C4-2B (cell line): ENCODE measurements around the gene CACNA2D3.

Experiments used
- H3K27ac ChIP-seq: fragments of 450-650 bp; 2 replicates; pipeline ENCODE4 v1.5.1; 2017
- CTCF ChIP-seq: fragments of 450-650 bp; conservative IDR thresholded peaks from 2 replicates; pipeline ENCODE4 v1.5.1; 2017; ENCODE audit warnings: mild to moderate bottlenecking
- ZFX ChIP-seq: fragments of 450-650 bp; IDR thresholded peaks from 2 replicates; pipeline ENCODE4 v1.6.1; 2017

CACNA2D3 gene

GRCh38 chr3:54982807-54983206 lies 860.5 kb downstream of the CACNA2D3 start:
- no peak overlapping the region for H3K27ac ChIP-seq

GRCh38 chr3:54983266-54984099 lies 861.1 kb downstream of the CACNA2D3 start:
- TF ChIP-seq ZFX (no peak), CTCF (no peak)
- H3K27ac ChIP-seq, result no peak overlapping the region

More at GRCh38 chr3:54982807-54983206, 860.5 kb downstream of the CACNA2D3 start:
- no peak for TF ChIP-seq ZFX

DNA sequence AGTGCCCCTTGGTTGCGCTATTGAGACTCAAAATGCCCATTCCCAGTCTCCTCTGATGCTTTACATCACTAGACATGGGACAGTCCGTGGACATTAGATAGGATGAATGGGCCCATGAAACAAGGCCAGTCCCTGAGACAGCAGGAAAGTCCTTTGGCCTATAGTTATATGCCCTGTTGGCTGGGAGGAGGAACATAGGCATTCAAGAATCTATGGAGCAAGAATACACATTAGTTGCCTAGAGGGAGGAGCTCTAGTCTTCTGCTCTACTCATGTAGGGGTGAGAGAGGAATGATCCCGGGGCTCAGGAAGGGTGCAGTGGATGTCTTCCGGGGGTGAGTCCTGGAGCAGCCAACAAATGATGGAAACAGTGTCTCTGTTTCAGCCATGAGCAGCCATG lies 863.5 kb downstream of the CACNA2D3 start:
- TF ChIP-seq ZFX (no peak), CTCF (no peak)

DNA sequence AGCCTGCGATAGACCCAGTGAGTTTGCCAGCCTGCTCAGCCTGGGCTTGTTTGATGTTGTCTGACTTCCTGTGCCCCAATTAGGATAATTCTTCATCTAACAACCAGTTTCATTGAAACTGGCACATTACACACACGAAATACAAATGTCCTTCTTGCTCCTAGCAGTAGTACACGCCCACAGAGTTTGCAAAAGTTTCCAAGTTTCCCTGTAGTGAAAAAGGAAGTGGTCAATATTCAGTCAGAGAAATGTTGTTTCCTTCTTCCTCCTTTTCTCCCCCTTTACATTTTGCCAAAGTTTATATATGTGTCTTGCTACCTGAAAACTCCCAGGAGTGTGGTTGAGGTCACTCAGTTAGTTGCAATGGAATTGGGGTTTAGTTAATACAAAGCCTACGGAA lies 863.9 kb downstream of the CACNA2D3 start:
- H3K27ac ChIP-seq, result no peak overlapping the region
- TF ChIP-seq ZFX (no peak), CTCF (no peak)

More for the DNA sequence above, 863.5 kb downstream of the CACNA2D3 start:
- H3K27ac ChIP-seq, result no peak overlapping the region

GRCh38 chr3:54987719-54988118 lies 865.4 kb downstream of the CACNA2D3 start:
- no peak overlapping the region for H3K27ac ChIP-seq
- no peak for TF ChIP-seq CTCF
- no peak for TF ChIP-seq ZFX

DNA sequence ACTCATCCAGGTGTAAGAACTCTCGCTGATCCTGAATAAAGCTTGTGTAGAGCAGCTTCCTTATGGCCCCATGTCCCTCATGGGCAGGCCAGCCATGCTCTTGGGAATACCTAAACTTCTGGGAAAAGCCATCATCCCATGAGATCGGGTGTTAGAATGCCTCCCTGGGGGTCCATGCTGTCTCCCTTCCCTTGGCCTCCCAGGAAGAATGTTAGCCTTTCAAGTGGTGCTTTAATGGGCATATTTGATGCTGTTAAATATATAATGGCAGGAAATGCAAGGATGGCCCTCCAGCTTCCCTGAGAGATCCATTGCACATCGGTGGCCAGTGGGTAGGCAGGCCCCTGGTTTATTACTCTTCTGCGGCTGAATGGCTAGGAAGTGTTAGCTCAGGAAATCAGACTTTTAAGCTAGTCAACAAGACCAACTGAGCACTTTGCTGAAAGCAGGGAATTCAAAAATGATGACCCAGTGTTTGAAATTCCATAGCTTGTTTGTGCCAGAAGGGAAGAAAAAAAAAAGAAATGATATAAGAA lies 866.0 kb downstream of the CACNA2D3 start:
- H3K27ac ChIP-seq, result no peak overlapping the region
- TF ChIP-seq CTCF (no peak), ZFX (no peak)

- H3K27ac ChIP-seq, result no peak overlapping the region
- no peak for TF ChIP-seq CTCF
Observed at GRCh38 chr3:54988838-54989630, 866.7 kb downstream of the CACNA2D3 start.
